Measurements from ENCODE around the gene DRAM2. TPM values are rescaled to one million over a fixed set of nuclear protein-coding genes. Genes with fewer than 3 reads are reported as not detected.

The DRAM2 gene
- total and polyA plus RNA-seq, 2 experiments from 2014 or later, result 64.1 to 82.5 TPM

- H3K9ac ChIP-seq, result no peak overlapping the region
- 98 to 100% methylated on average over 2 of the region's 2 CpGs for WGBS, 2 experiments (ENCODE audit: low coverage in 1 of 2, low lambda C conversion rate in 2 of 2, missing lambda C conversion rate in 2 of 2)
- no peak overlapping the region for H3K4me2 ChIP-seq (ENCODE audit: unreplicated experiment)
- H3K27ac ChIP-seq, result no peak overlapping the region
- no peak overlapping the region for H3K4me3 ChIP-seq
- no peaks in the 10 kb centered on the region for H3K27me3 ChIP-seq (replicated peaks; ENCODE audit: insufficient read depth)
- no peak for DNase-seq
- no peaks in the 10 kb centered on the region for H3K9me3 ChIP-seq (ENCODE audit: low read depth)
- no peaks in the 10 kb centered on the region for H3K4me1 ChIP-seq (ENCODE audit: insufficient read depth)
- TF ChIP-seq EZH2 (IDR thresholded peaks at IDR 0.05; ENCODE audit: insufficient read depth, poor library complexity, severe bottlenecking) (no peak), EZH2phosphoT487 (IDR thresholded peaks at IDR 0.05; ENCODE audit: insufficient read depth, low read depth) (no peak)
- peaks cover 52% of the 10 kb centered on the region for H3K36me3 ChIP-seq (ENCODE audit: low read depth)
- H3F3A ChIP-seq (ENCODE audit: insufficient read depth), result no peaks in the 10 kb centered on the region
- H3K9me2 ChIP-seq (ENCODE audit: insufficient read depth), result no peaks in the 10 kb centered on the region
- no peak overlapping the region for H2AFZ ChIP-seq
- in situ Hi-C loops (cut with MboI), result no loop called here
- peaks cover 87% of the 10 kb centered on the region for H3K79me2 ChIP-seq (ENCODE audit: insufficient read depth)
- H4K20me1 ChIP-seq (ENCODE audit: insufficient read depth), result 0 out of 2 replicates have a peak, but pooled peaks cover under 1% of the 10 kb centered on the region
Measured at GRCh38 chr1:111157431-111157830, 17.5 kb upstream of the DRAM2 start.

- no peaks in the 10 kb centered on the region for H3K27me3 ChIP-seq (replicated peaks; ENCODE audit: insufficient read depth)
- H3K36me3 ChIP-seq (ENCODE audit: low read depth), result peaks cover 50% of the 10 kb centered on the region
- H3K27ac ChIP-seq, result no peak overlapping the region
- no peaks in the 10 kb centered on the region for H3K9me3 ChIP-seq (ENCODE audit: low read depth)
- H3K4me2 ChIP-seq (ENCODE audit: unreplicated experiment), result no peak overlapping the region
- H2AFZ ChIP-seq, result no peak overlapping the region
- 0 out of 2 replicates have a peak, but pooled peaks cover 2% of the 10 kb centered on the region for H4K20me1 ChIP-seq (ENCODE audit: insufficient read depth)
- no peak overlapping the region for H3K9ac ChIP-seq
- no peak overlapping the region for H3K4me3 ChIP-seq
- DNase-seq, result no peak
- H3K9me2 ChIP-seq (ENCODE audit: insufficient read depth), result no peaks in the 10 kb centered on the region
- H3K4me1 ChIP-seq (ENCODE audit: insufficient read depth), result no peaks in the 10 kb centered on the region
- H3F3A ChIP-seq (ENCODE audit: insufficient read depth), result no peaks in the 10 kb centered on the region
- in situ Hi-C loops (cut with MboI), result no loop called here
- peaks cover 94% of the 10 kb centered on the region for H3K79me2 ChIP-seq (ENCODE audit: insufficient read depth)
- TF ChIP-seq EZH2 (IDR thresholded peaks at IDR 0.05; ENCODE audit: insufficient read depth, poor library complexity, severe bottlenecking), result no peak
- no peak for TF ChIP-seq EZH2phosphoT487 (IDR thresholded peaks at IDR 0.05; ENCODE audit: insufficient read depth, low read depth)
- whole genome bisulfite sequencing, 2 experiments (ENCODE audit: low coverage in 1 of 2, low lambda C conversion rate in 2 of 2, missing lambda C conversion rate in 2 of 2), result 95 to 99% methylated on average over 5 of the region's 5 CpGs
Measured at GRCh38 chr1:111154021-111154999, 14.4 kb upstream of the DRAM2 start.

DNA sequence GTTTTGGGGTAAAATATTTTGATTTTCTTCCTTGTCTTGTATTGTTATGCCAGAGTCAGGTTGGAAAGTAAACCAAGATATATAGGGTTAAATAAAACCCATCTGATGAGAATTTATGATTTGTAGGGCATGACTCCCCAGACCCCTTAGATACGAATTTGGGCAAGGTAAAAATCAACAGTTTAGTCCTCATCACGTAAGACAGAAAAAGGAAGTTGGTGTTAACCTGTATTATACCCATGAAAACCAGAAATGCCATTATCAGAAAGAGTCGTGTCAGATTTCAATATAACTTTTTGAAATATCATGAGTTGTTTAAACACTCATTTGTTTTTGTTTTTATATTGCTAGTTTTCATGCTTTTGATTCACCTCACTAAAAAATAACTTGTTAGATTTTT lies 11.9 kb upstream of the DRAM2 start:
- Histone ChIP-seq H3K9ac (no peak overlapping the region), H3K4me3 (no peak overlapping the region), H3K27ac (no peak overlapping the region), H3K79me2 (ENCODE audit: insufficient read depth) (peaks cover 100% of the 10 kb centered on the region), H3F3A (ENCODE audit: insufficient read depth) (no peaks in the 10 kb centered on the region), H3K27me3 (replicated peaks; ENCODE audit: insufficient read depth) (no peaks in the 10 kb centered on the region), H3K9me2 (ENCODE audit: insufficient read depth) (no peaks in the 10 kb centered on the region), H2AFZ (no peak overlapping the region), H4K20me1 (ENCODE audit: insufficient read depth) (0 out of 2 replicates have a peak, but pooled peaks cover 2% of the 10 kb centered on the region), H3K36me3 (ENCODE audit: low read depth) (peaks cover 60% of the 10 kb centered on the region), H3K9me3 (ENCODE audit: low read depth) (no peaks in the 10 kb centered on the region), H3K4me1 (ENCODE audit: insufficient read depth) (peaks cover 2% of the 10 kb centered on the region; the same call in 1 of the 2 replicates), H3K4me2 (ENCODE audit: unreplicated experiment) (no peak overlapping the region)
- in situ Hi-C loops (cut with MboI), result no loop called here
- no peak for TF ChIP-seq EZH2 (IDR thresholded peaks at IDR 0.05; ENCODE audit: insufficient read depth, poor library complexity, severe bottlenecking)
- TF ChIP-seq EZH2phosphoT487 (IDR thresholded peaks at IDR 0.05; ENCODE audit: insufficient read depth, low read depth), result no peak
- DNase-seq, result no peak
- 85 to 89% methylated on average over 3 of the region's 3 CpGs for WGBS, 2 experiments (ENCODE audit: low coverage in 1 of 2, low lambda C conversion rate in 2 of 2, missing lambda C conversion rate in 2 of 2)

DNA sequence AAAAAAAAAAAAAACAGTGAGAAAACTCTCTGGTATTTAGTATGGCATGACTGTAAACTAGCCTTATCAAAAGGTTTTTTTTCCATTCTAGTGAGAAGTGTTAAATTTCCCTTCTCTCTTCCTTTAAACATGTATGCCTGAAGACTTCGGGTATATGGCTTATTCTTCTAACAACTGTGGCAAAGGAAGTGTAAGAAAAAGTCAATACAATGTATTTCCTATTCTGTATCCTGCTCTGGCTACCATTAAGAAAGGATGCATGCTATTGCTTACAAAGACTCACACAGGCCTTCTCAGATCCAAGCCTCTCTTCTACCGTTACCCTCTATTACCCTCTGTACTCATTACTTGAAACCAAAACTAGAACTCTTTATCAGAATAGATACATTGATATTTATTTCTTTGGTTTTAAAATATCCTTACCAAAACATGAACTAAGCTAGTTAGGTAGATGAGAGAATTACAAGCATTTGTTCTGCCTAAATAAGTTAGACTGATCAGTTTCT lies 8.5 kb upstream of the DRAM2 start:
- Histone ChIP-seq H3K4me3 (no peak overlapping the region), H3K9me3 (ENCODE audit: low read depth) (no peaks in the 10 kb centered on the region), H3K4me1 (ENCODE audit: insufficient read depth) (peaks cover 10% of the 10 kb centered on the region), H3K4me2 (ENCODE audit: unreplicated experiment) (no peak overlapping the region), H3K27me3 (replicated peaks; ENCODE audit: insufficient read depth) (no peaks in the 10 kb centered on the region), H3K36me3 (ENCODE audit: low read depth) (peaks cover 38% of the 10 kb centered on the region), H3F3A (ENCODE audit: insufficient read depth) (no peaks in the 10 kb centered on the region), H3K9me2 (ENCODE audit: insufficient read depth) (no peaks in the 10 kb centered on the region), H3K9ac (no peak overlapping the region), H4K20me1 (ENCODE audit: insufficient read depth) (0 out of 2 replicates have a peak, but pooled peaks cover 2% of the 10 kb centered on the region), H3K79me2 (ENCODE audit: insufficient read depth) (peaks cover 100% of the 10 kb centered on the region), H3K27ac (no peak overlapping the region), H2AFZ (no peak overlapping the region)
- no peak for DNase-seq
- in situ Hi-C loops (cut with MboI), result no loop called here
- WGBS, 2 experiments (ENCODE audit: low coverage in 1 of 2, low lambda C conversion rate in 2 of 2, missing lambda C conversion rate in 2 of 2), result 78 to 79% methylated on average over 2 of the region's 2 CpGs
- no peak for TF ChIP-seq EZH2phosphoT487 (IDR thresholded peaks at IDR 0.05; ENCODE audit: insufficient read depth, low read depth)
- TF ChIP-seq EZH2 (IDR thresholded peaks at IDR 0.05; ENCODE audit: insufficient read depth, poor library complexity, severe bottlenecking), result no peak
